ENCODE measurements around the gene DIABLO.

DNA sequence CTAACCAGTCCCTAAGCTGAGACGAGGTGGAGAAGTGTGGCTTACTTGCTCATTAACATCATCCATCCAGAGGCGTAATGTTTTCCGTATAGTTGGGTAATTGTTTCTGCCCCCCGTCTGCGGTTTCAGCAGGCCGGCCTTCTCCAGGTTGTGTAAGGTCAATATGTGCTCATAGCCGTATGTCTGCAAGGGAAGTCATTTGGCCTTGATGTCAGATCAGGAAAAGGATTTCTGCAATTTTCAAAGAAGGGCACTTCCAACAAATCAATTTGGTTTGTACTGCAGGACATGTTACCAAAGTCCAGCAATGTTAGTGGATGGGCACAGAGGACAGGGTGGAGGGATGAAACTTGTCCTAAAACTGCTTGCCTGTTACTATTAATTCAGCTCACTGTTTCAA, 9.9 kb upstream of the DIABLO start:
- TF ChIP-seq, protein P1, sequence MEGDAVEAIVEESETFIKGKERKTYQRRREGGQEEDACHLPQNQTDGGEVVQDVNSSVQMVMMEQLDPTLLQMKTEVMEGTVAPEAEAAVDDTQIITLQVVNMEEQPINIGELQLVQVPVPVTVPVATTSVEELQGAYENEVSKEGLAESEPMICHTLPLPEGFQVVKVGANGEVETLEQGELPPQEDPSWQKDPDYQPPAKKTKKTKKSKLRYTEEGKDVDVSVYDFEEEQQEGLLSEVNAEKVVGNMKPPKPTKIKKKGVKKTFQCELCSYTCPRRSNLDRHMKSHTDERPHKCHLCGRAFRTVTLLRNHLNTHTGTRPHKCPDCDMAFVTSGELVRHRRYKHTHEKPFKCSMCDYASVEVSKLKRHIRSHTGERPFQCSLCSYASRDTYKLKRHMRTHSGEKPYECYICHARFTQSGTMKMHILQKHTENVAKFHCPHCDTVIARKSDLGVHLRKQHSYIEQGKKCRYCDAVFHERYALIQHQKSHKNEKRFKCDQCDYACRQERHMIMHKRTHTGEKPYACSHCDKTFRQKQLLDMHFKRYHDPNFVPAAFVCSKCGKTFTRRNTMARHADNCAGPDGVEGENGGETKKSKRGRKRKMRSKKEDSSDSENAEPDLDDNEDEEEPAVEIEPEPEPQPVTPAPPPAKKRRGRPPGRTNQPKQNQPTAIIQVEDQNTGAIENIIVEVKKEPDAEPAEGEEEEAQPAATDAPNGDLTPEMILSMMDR (IDR thresholded peaks at IDR 0.05): no peak
- no peak for TF ChIP-seq POLR2A (IDR thresholded peaks at IDR 0.05)
